Transverse colon (tissue), 3 donors: ENCODE results near the gene DHX58.

Source experiments
- CTCF ChIP-seq, 5 experiments: fragments of 200-600 bp in 3 of 5; fragments of 450-650 bp in 2 of 5; sonication (generic) in 3 of 5; IDR thresholded peaks; 1 replicate in 2 of 5; 2 replicates in 3 of 5; pipeline ENCODE4 v1.5.1; 2016 to 2017; ENCODE audit warnings: antibody characterized with exemption in 5 of 5, inconsistent platforms in 3 of 5, mild to moderate bottlenecking in 2 of 5, moderate library complexity in 1 of 5
- POLR2A ChIP-seq: fragments of 450-650 bp; IDR thresholded peaks from one replicate; pipeline ENCODE4 v1.6.1; 2016; ENCODE audit warnings: antibody characterized with exemption, mild to moderate bottlenecking, moderate library complexity

- no peak for TF ChIP-seq CTCF (IDR thresholded peaks at IDR 0.05)
- TF ChIP-seq POLR2A, result no peak
These were observed 18.7 kb upstream of the DHX58 start for GRCh38 chr17:42131232-42131631.
